Fibroblast of lung (primary cell): ENCODE results near the gene ASL. TPM values are rescaled to one million over a fixed set of nuclear protein-coding genes. Genes with fewer than 3 reads are reported as not detected.

ENCODE experiments used
- DNase-seq, 2 donors: peaks; one replicate each; pipeline versions ENCODE4 v3.0.0 to v3.0.0-alpha.2; 2010; ENCODE audit warnings: low read depth in 2 of 2
- H2AFZ ChIP-seq: 2 replicates; pipeline ENCODE4 v1.5.1; 2012; ENCODE audit warnings: low read length, control low read depth, inconsistent platforms
- H3K27ac ChIP-seq: 2 replicates; pipeline ENCODE4 v1.5.1; 2011; ENCODE audit warnings: low read length, control low read depth; ENCODE audit not compliant: insufficient read depth
- H3K27me3 ChIP-seq: 2 replicates; pipeline ENCODE4 v1.5.1; 2011; ENCODE audit warnings: mild to moderate bottlenecking, low read length; ENCODE audit not compliant: control insufficient read depth, insufficient read depth
- H3K36me3 ChIP-seq: 2 replicates; pipeline ENCODE4 v1.5.1; 2011; ENCODE audit warnings: low read length; ENCODE audit not compliant: control insufficient read depth, insufficient read depth
- H3K4me1 ChIP-seq: 2 replicates; pipeline ENCODE4 v1.5.1; 2011; ENCODE audit warnings: low read length; ENCODE audit not compliant: control insufficient read depth, insufficient read depth; ENCODE audit errors: extremely low read depth
- H3K4me2 ChIP-seq: 2 replicates; pipeline ENCODE4 v1.5.1; 2011; ENCODE audit warnings: low read length, control low read depth; ENCODE audit not compliant: insufficient read depth; ENCODE audit errors: extremely low read depth
- H3K4me3 ChIP-seq, 4 experiments: fragments of 200-600 bp in 1 of 4; sonication (generic) in 1 of 4; replicated peaks in 1 of 4; 2 replicates each; pipeline ENCODE4 v1.5.1; 2011 to 2016; ENCODE audit warnings: low read length in 4 of 4, low read depth in 3 of 4, mild to moderate bottlenecking in 3 of 4, control low read depth in 2 of 4, inconsistent platforms in 1 of 4, mixed read lengths in 1 of 4; ENCODE audit not compliant: insufficient read depth in 1 of 4; ENCODE audit errors: control extremely low read depth in 1 of 4
- H3K79me2 ChIP-seq: 2 replicates; pipeline ENCODE4 v1.5.1; 2012; ENCODE audit warnings: mild to moderate bottlenecking, low read length, inconsistent platforms; ENCODE audit not compliant: control insufficient read depth, insufficient read depth
- H3K9ac ChIP-seq: 2 replicates; pipeline ENCODE4 v1.5.1; 2011; ENCODE audit warnings: mild to moderate bottlenecking, low read length, control low read depth; ENCODE audit not compliant: insufficient read depth
- H3K9me3 ChIP-seq: 2 replicates; pipeline ENCODE4 v1.5.1; 2012; ENCODE audit warnings: low read depth, low read length; ENCODE audit not compliant: control insufficient read depth, insufficient read depth
- H4K20me1 ChIP-seq: 2 replicates; pipeline ENCODE4 v1.5.1; 2011; ENCODE audit warnings: low read length; ENCODE audit not compliant: control insufficient read depth, insufficient read depth; ENCODE audit errors: extremely low read depth
- EZH2 ChIP-seq: IDR thresholded peaks from 2 replicates; pipeline ENCODE4 v1.5.1; 2012; ENCODE audit warnings: low read length, control low read depth, mild to moderate bottlenecking; ENCODE audit errors: missing control alignments
- polyA plus RNA-seq, 2 donors: library from polyadenylated mRNA; depleted of rRNA in 1 of 2; stranded (reverse) in 1 of 2; unstranded in 1 of 2; fragments of >200 nt; gene quantifications; 2 replicates each; pipeline ENCODE4 v1.2.1, GENCODE V29; 2011 to 2012; ENCODE audit warnings: missing spikeins in 1 of 2
- total RNA-seq: library from RNA; depleted of rRNA; stranded (reverse); fragments of >200 nt; gene quantifications from 2 replicates; pipeline ENCODE4 v1.2.1, GENCODE V29; 2014
- TF ChIP-seq, protein P1 (sequence below), 2 donors: IDR thresholded peaks in 1 of 2; conservative IDR thresholded peaks in 1 of 2; 1 replicate in 1 of 2; 2 replicates in 1 of 2; pipeline ENCODE4 v1.5.1; 2011 to 2012; ENCODE audit warnings: low read length in 2 of 2, control low read depth in 1 of 2, inconsistent platforms in 1 of 2, low read depth in 1 of 2, mild to moderate bottlenecking in 1 of 2

Gene ASL
- total and polyA plus RNA-seq, 2 donors (not counting 1 experiment from before 2014, with no cell fraction given) = 27.0 to 36.0 TPM

DNA sequence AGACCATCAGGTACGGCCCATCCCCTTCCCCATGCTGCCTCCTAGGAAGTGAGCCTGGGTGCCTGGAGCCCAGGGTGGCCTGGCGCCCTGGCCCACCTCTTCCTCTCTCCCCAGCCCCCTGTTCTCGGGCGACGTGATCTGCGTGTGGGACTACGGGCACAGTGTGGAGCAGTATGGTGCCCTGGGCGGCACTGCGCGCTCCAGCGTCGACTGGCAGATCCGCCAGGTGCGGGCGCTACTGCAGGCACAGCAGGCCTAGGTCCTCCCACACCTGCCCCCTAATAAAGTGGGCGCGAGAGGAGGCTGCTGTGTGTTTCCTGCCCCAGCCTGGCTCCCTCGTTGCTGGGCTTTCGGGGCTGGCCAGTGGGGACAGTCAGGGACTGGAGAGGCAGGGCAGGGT is 17.0 kb downstream of the ASL start:
- H3K9me3 ChIP-seq = no peaks in the 10 kb centered on the region
- TF ChIP-seq, protein P1, sequence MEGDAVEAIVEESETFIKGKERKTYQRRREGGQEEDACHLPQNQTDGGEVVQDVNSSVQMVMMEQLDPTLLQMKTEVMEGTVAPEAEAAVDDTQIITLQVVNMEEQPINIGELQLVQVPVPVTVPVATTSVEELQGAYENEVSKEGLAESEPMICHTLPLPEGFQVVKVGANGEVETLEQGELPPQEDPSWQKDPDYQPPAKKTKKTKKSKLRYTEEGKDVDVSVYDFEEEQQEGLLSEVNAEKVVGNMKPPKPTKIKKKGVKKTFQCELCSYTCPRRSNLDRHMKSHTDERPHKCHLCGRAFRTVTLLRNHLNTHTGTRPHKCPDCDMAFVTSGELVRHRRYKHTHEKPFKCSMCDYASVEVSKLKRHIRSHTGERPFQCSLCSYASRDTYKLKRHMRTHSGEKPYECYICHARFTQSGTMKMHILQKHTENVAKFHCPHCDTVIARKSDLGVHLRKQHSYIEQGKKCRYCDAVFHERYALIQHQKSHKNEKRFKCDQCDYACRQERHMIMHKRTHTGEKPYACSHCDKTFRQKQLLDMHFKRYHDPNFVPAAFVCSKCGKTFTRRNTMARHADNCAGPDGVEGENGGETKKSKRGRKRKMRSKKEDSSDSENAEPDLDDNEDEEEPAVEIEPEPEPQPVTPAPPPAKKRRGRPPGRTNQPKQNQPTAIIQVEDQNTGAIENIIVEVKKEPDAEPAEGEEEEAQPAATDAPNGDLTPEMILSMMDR (conservative IDR thresholded peaks at IDR 0.05 in 1 of 2, IDR thresholded peaks at IDR 0.05 in 1 of 2; ENCODE audit: low read depth in 1 of 2, low read length in 2 of 2) = no peak
- no peak for TF ChIP-seq EZH2
- no peak overlapping the region for H3K9ac ChIP-seq
- no peak overlapping the region for H3K4me3 ChIP-seq
- no peak overlapping the region for H2AFZ ChIP-seq
- H3K4me2 ChIP-seq = no peak overlapping the region
- H3K4me1 ChIP-seq = no peaks in the 10 kb centered on the region
- H4K20me1 ChIP-seq = no peaks in the 10 kb centered on the region
- H3K79me2 ChIP-seq = no peaks in the 10 kb centered on the region
- peaks cover 2% of the 10 kb centered on the region for H3K36me3 ChIP-seq
- no peak for DNase-seq
- H3K27me3 ChIP-seq = no peaks in the 10 kb centered on the region
- no peak overlapping the region for H3K27ac ChIP-seq

DNA sequence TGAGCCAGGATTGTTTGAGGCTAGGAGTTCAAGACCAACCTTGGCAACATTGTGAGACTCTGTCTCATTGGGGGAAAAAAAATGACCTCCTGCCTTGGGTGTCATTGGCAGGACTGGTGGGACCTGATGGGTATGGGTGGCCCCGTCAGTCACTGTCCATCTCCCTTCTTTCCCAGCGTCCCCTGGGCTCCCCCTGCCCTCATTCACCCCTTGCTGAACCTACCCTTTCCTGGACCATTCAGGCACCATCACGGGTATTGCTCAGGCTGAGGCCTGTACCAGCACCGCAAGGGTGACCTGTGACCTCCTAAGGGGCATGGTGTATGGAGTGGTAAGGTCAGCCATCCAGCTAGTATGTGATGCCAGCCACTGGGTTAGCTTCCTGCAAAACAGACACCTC is 19.4 kb downstream of the ASL start:
- Histone ChIP-seq H3K4me2 (no peak overlapping the region), H3K27me3 (no peaks in the 10 kb centered on the region), H3K9me3 (no peaks in the 10 kb centered on the region), H3K27ac (no peak overlapping the region), H3K36me3 (no peaks in the 10 kb centered on the region), H4K20me1 (no peaks in the 10 kb centered on the region), H3K9ac (no peak overlapping the region), H2AFZ (no peak overlapping the region), H3K4me3 (no peak overlapping the region), H3K4me1 (peaks cover 2% of the 10 kb centered on the region), H3K79me2 (no peaks in the 10 kb centered on the region)
- TF ChIP-seq, protein P1 (conservative IDR thresholded peaks at IDR 0.05 in 1 of 2, IDR thresholded peaks at IDR 0.05 in 1 of 2; ENCODE audit: low read depth in 1 of 2, low read length in 2 of 2) = no peak
- DNase-seq = no peak

DNA sequence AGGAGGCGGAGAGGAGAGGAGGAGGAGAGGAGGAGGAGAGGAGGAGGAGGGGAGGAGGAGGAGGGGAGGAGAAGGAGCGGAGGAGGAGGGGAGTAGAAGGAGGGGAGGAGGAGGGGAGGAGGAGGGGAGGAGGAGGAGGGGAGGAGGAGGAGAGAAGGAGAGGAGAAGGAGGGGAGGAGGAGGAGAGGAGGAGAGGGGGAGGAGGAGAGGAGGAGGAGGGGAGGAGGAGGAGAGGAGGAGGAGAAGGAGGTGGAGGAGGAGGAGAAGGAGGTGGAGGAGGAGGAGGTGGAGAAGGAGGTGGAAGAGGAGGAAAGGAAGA is 23.6 kb downstream of the ASL start:
- no peaks in the 10 kb centered on the region for H3K27me3 ChIP-seq
- TF ChIP-seq, protein P1 (conservative IDR thresholded peaks at IDR 0.05 in 1 of 2, IDR thresholded peaks at IDR 0.05 in 1 of 2; ENCODE audit: low read depth in 1 of 2, low read length in 2 of 2) = no peak
- TF ChIP-seq EZH2 = no peak
- H3K36me3 ChIP-seq = no peaks in the 10 kb centered on the region
- no peak overlapping the region for H3K9ac ChIP-seq
- no peaks in the 10 kb centered on the region for H3K9me3 ChIP-seq
- no peaks in the 10 kb centered on the region for H4K20me1 ChIP-seq
- no peak overlapping the region for H3K4me3 ChIP-seq
- no peak overlapping the region for H2AFZ ChIP-seq
- no peaks in the 10 kb centered on the region for H3K79me2 ChIP-seq
- peaks cover 2% of the 10 kb centered on the region for H3K4me1 ChIP-seq
- no peak overlapping the region for H3K4me2 ChIP-seq
- H3K27ac ChIP-seq = no peak overlapping the region
- peak; percentile 39 to 53 for DNase-seq
